ENCODE results near the gene PXDN.

PXDN gene

GRCh38 chr2:1686784-1687105, 57.6 kb downstream of the PXDN start:
- H3K9ac ChIP-seq: no peak overlapping the region
- H3K4me1 ChIP-seq (ENCODE audit: low read depth, poor library complexity, severe bottlenecking): no peaks in the 10 kb centered on the region
- H3K79me2 ChIP-seq (ENCODE audit: insufficient read depth, low read depth): no peaks in the 10 kb centered on the region
- H3K36me3 ChIP-seq (ENCODE audit: insufficient read depth): no peaks in the 10 kb centered on the region
- no peak overlapping the region for H3K4me3 ChIP-seq (IDR thresholded peaks at IDR 0.05; ENCODE audit: insufficient read depth, low read depth, low read length)
- no peaks in the 10 kb centered on the region for H3K27me3 ChIP-seq (ENCODE audit: insufficient read depth, low read depth)
- H3K27ac ChIP-seq: no peak overlapping the region
- TF ChIP-seq CTCF (conservative IDR thresholded peaks at IDR 0.05; ENCODE audit: low read depth, low read length): no peak
- H4K20me1 ChIP-seq (ENCODE audit: insufficient read depth): no peaks in the 10 kb centered on the region
- no peak overlapping the region for H3K4me2 ChIP-seq
- no peak overlapping the region for H2AFZ ChIP-seq (ENCODE audit: low read depth)

GRCh38 chr2:1685957-1686783, 58.1 kb downstream of the PXDN start:
- Histone ChIP-seq H3K27me3 (ENCODE audit: insufficient read depth, low read depth) (no peaks in the 10 kb centered on the region), H3K79me2 (ENCODE audit: insufficient read depth, low read depth) (no peaks in the 10 kb centered on the region), H3K4me2 (no peak overlapping the region), H3K4me3 (IDR thresholded peaks at IDR 0.05; ENCODE audit: insufficient read depth, low read depth, low read length) (no peak overlapping the region), H3K9ac (no peak overlapping the region), H2AFZ (ENCODE audit: low read depth) (no peak overlapping the region), H3K36me3 (ENCODE audit: insufficient read depth) (no peaks in the 10 kb centered on the region), H3K4me1 (ENCODE audit: low read depth, poor library complexity, severe bottlenecking) (no peaks in the 10 kb centered on the region), H4K20me1 (ENCODE audit: insufficient read depth) (no peaks in the 10 kb centered on the region), H3K27ac (no peak overlapping the region)
- no peak for TF ChIP-seq CTCF (conservative IDR thresholded peaks at IDR 0.05; ENCODE audit: low read depth, low read length)

- H3K4me3 ChIP-seq (IDR thresholded peaks at IDR 0.05; ENCODE audit: insufficient read depth, low read depth, low read length): no peak overlapping the region
- no peak overlapping the region for H2AFZ ChIP-seq (ENCODE audit: low read depth)
- TF ChIP-seq CTCF (conservative IDR thresholded peaks at IDR 0.05; ENCODE audit: low read depth, low read length): no peak
- no peaks in the 10 kb centered on the region for H3K4me1 ChIP-seq (ENCODE audit: low read depth, poor library complexity, severe bottlenecking)
- H3K27me3 ChIP-seq (ENCODE audit: insufficient read depth, low read depth): no peaks in the 10 kb centered on the region
- H3K79me2 ChIP-seq (ENCODE audit: insufficient read depth, low read depth): no peaks in the 10 kb centered on the region
- no peak overlapping the region for H3K27ac ChIP-seq
- no peaks in the 10 kb centered on the region for H4K20me1 ChIP-seq (ENCODE audit: insufficient read depth)
- no peak overlapping the region for H3K9ac ChIP-seq
- no peak overlapping the region for H3K4me2 ChIP-seq
- no peaks in the 10 kb centered on the region for H3K36me3 ChIP-seq (ENCODE audit: insufficient read depth)
Observed at GRCh38 chr2:1685078-1685956, 59.0 kb downstream of the PXDN start.

- no peaks in the 10 kb centered on the region for H3K4me1 ChIP-seq (ENCODE audit: low read depth, poor library complexity, severe bottlenecking)
- H3K79me2 ChIP-seq (ENCODE audit: insufficient read depth, low read depth): no peaks in the 10 kb centered on the region
- H3K27me3 ChIP-seq (ENCODE audit: insufficient read depth, low read depth): no peaks in the 10 kb centered on the region
- TF ChIP-seq CTCF (conservative IDR thresholded peaks at IDR 0.05; ENCODE audit: low read depth, low read length): no peak
- no peak overlapping the region for H3K4me2 ChIP-seq
- no peaks in the 10 kb centered on the region for H4K20me1 ChIP-seq (ENCODE audit: insufficient read depth)
- H3K4me3 ChIP-seq (IDR thresholded peaks at IDR 0.05; ENCODE audit: insufficient read depth, low read depth, low read length): no peak overlapping the region
- no peak overlapping the region for H3K9ac ChIP-seq
- no peak overlapping the region for H2AFZ ChIP-seq (ENCODE audit: low read depth)
- no peaks in the 10 kb centered on the region for H3K36me3 ChIP-seq (ENCODE audit: insufficient read depth)
- H3K27ac ChIP-seq: no peak overlapping the region
Observed at GRCh38 chr2:1683297-1683696, 61.0 kb downstream of the PXDN start.
